CD4-positive, alpha-beta T cell (primary cell): Measurements from ENCODE around the gene MYOF. TPM values are rescaled to one million over a fixed set of nuclear protein-coding genes. Genes with fewer than 3 reads are reported as not detected.

Source experiments
- ATAC-seq: fragments of 200-7000 bp; cut with Tn5 transposase; one replicate; pipeline ENCODE4 v1.10.0; 2022; ENCODE audit warnings: mild to moderate bottlenecking; ENCODE audit not compliant: poor library complexity
- CTCF ChIA-PET: fragments of 350-600 bp; sonication (Branson Sonifier 250); formaldehyde crosslinking; loops from one replicate; lab custom pipeline; 2021; ENCODE audit warnings: antibody characterized with exemption, inconsistent platforms; lab: Charles Lee
- POLR2A ChIA-PET: fragments of 350-600 bp; sonication (Branson Sonifier 250); formaldehyde crosslinking; loops from one replicate; lab custom pipeline; 2021; ENCODE audit warnings: antibody characterized with exemption, inconsistent platforms; lab: Charles Lee
- DNase-seq, 14 experiments: peaks; one replicate each; pipeline ENCODE4 v3.0.0-alpha.2; 2013 to 2020; ENCODE audit warnings: mixed read lengths in 2 of 14
- H3K27ac ChIP-seq, 2 donors: one replicate each; pipeline versions ENCODE4 v1.5.1 to v1.7.0; 2013; ENCODE audit warnings: low read length in 2 of 2, low read depth in 1 of 2, mild to moderate bottlenecking in 1 of 2
- H3K27me3 ChIP-seq, 2 experiments: 1 replicate in 1 of 2; 2 replicates in 1 of 2; pipeline versions ENCODE4 v1.6.1 to v1.7.0; 2013; ENCODE audit warnings: low read length in 2 of 2, control low read depth in 1 of 2, mild to moderate bottlenecking in 1 of 2, moderate library complexity in 1 of 2; ENCODE audit not compliant: insufficient read depth in 2 of 2, control insufficient read depth in 1 of 2
- H3K36me3 ChIP-seq: one replicate; pipeline ENCODE4 v1.6.1; 2013; ENCODE audit warnings: low read length, control low read depth; ENCODE audit not compliant: insufficient read depth
- H3K4me1 ChIP-seq: one replicate; pipeline ENCODE4 v1.6.1; 2013; ENCODE audit warnings: low read length, control low read depth; ENCODE audit not compliant: insufficient read depth
- H3K4me3 ChIP-seq: one replicate; pipeline ENCODE4 v1.5.1; 2013; ENCODE audit warnings: mild to moderate bottlenecking, low read length, moderate library complexity
- H3K9me3 ChIP-seq, 2 experiments: 1 replicate in 1 of 2; 2 replicates in 1 of 2; pipeline versions ENCODE4 v1.6.1 to v1.7.0; 2013; ENCODE audit warnings: low read length in 2 of 2, mild to moderate bottlenecking in 2 of 2, control low read depth in 1 of 2, moderate library complexity in 1 of 2; ENCODE audit not compliant: control insufficient read depth in 1 of 2, insufficient read depth in 1 of 2
- H3K27ac Mint-ChIP-seq: one replicate; pipeline ENCODE4 v1.8.0; 2020; ENCODE audit warnings: mixed read lengths
- H3K27me3 Mint-ChIP-seq: one replicate; pipeline ENCODE4 v1.8.0; 2021; ENCODE audit warnings: mixed read lengths
- H3K36me3 Mint-ChIP-seq: one replicate; pipeline ENCODE4 v1.8.0; 2021; ENCODE audit warnings: low read depth, mixed read lengths
- H3K4me1 Mint-ChIP-seq: one replicate; pipeline ENCODE4 v1.8.0; 2021; ENCODE audit warnings: low read depth, mixed read lengths
- H3K4me3 Mint-ChIP-seq: one replicate; pipeline ENCODE4 v1.8.0; 2020; ENCODE audit warnings: mild to moderate bottlenecking, mixed read lengths
- H3K9me3 Mint-ChIP-seq: one replicate; pipeline ENCODE4 v1.8.0; 2020; ENCODE audit warnings: mixed read lengths
- intact Hi-C, 2 experiments: fragments of 100-400 bp; cut with DNase I in 1 of 2; cut with micrococcal nuclease in 1 of 2; formaldehyde crosslinking; loops; one replicate each; pipeline versions ENCODE4 v1.15.1 to v1.9.0; 2023 to 2025; cut with DNase I, micrococcal nuclease
- total RNA-seq, 174 experiments: library from RNA in 2 of 174; stranded (reverse) in 2 of 174; gene quantifications; one replicate each; pipeline ENCODE4 v1.2.3 and lab custom pipeline; 2021 to 2026
- TF ChIP-seq, protein P1 (sequence below): fragments of 200-600 bp; IDR thresholded peaks from one replicate; pipeline ENCODE4 v1.8.0; 2022; ENCODE audit warnings: antibody characterized with exemption, mild to moderate bottlenecking

The MYOF gene
- total RNA-seq, 2 experiments from 2014 or later: 0.14 to 0.27 TPM

DNA sequence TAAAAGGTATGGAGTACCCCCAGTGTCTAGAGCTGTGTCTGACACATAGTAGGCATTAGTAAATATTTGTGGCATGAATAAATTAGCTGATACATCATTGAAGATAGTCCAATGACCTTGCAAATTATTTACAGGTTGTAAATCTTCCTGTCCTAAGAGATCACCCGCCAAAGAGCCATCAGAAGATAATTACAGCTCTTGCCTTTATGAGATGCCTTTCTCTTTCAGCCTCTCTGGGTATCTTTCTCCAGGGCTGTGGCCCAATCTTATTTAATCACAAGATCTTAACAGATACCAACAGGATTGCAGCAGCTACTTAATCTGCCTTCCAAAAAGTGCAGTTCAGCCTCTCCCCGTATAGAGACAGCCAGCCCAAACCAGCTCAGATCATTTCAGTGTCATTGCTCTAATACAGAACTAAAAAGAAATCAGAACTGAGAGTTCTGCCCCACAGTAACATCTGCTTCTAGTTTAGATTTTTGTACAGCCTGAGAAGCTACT lies 41.5 kb downstream of the MYOF start:
- Mint-ChIP-seq H3K4me3 (no peak overlapping the region), H3K36me3 (no peaks in the 10 kb centered on the region), H3K4me1 (no peaks in the 10 kb centered on the region), H3K27ac (no peak overlapping the region), H3K27me3 (no peaks in the 10 kb centered on the region), H3K9me3 (no peaks in the 10 kb centered on the region)
- DNase-seq (no peak), ATAC-seq (no peak)
- no peaks in the 10 kb centered on the region for H3K27me3 ChIP-seq
- intact Hi-C loops: no loop called here
- no peak overlapping the region for H3K27ac ChIP-seq
- H3K9me3 ChIP-seq: no peaks in the 10 kb centered on the region
- TF ChIP-seq, protein P1, sequence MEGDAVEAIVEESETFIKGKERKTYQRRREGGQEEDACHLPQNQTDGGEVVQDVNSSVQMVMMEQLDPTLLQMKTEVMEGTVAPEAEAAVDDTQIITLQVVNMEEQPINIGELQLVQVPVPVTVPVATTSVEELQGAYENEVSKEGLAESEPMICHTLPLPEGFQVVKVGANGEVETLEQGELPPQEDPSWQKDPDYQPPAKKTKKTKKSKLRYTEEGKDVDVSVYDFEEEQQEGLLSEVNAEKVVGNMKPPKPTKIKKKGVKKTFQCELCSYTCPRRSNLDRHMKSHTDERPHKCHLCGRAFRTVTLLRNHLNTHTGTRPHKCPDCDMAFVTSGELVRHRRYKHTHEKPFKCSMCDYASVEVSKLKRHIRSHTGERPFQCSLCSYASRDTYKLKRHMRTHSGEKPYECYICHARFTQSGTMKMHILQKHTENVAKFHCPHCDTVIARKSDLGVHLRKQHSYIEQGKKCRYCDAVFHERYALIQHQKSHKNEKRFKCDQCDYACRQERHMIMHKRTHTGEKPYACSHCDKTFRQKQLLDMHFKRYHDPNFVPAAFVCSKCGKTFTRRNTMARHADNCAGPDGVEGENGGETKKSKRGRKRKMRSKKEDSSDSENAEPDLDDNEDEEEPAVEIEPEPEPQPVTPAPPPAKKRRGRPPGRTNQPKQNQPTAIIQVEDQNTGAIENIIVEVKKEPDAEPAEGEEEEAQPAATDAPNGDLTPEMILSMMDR: no peak
- H3K4me3 ChIP-seq: no peak overlapping the region
- ChIA-PET POLR2A (no interaction called here), CTCF (interaction anchor here (0.9 kb wide), 1 partner anchor 64 kb away, joined by 3 read pairs; no protein-coding TSS in a partner anchor)
- H3K36me3 ChIP-seq: no peaks in the 10 kb centered on the region
- no peaks in the 10 kb centered on the region for H3K4me1 ChIP-seq

GRCh38 chr10:93438613-93439253 lies 43.4 kb downstream of the MYOF start:
- Histone ChIP-seq H3K4me3 (no peak overlapping the region), H3K4me1 (no peaks in the 10 kb centered on the region), H3K9me3 (no peaks in the 10 kb centered on the region), H3K27me3 (no peaks in the 10 kb centered on the region), H3K36me3 (no peaks in the 10 kb centered on the region), H3K27ac (no peak overlapping the region)
- ChIA-PET CTCF (no interaction called here), POLR2A (no interaction called here)
- Mint-ChIP-seq H3K9me3 (no peaks in the 10 kb centered on the region), H3K4me1 (no peaks in the 10 kb centered on the region), H3K36me3 (no peaks in the 10 kb centered on the region), H3K27ac (no peak overlapping the region), H3K27me3 (no peaks in the 10 kb centered on the region), H3K4me3 (no peak overlapping the region)
- intact Hi-C loops: no loop called here
- ATAC-seq: no peak
- no peak for DNase-seq
- TF ChIP-seq, protein P1: no peak

- no peak overlapping the region for H3K27ac Mint-ChIP-seq
- ChIA-PET POLR2A (no interaction called here), CTCF (no interaction called here)
- H3K9me3 ChIP-seq: no peaks in the 10 kb centered on the region
- no peaks in the 10 kb centered on the region for H3K36me3 ChIP-seq
- no peaks in the 10 kb centered on the region for H3K4me1 ChIP-seq
- no peak overlapping the region for H3K4me3 Mint-ChIP-seq
- H3K4me3 ChIP-seq: no peak overlapping the region
- no peaks in the 10 kb centered on the region for H3K36me3 Mint-ChIP-seq
- no peak for ATAC-seq
- no peaks in the 10 kb centered on the region for H3K9me3 Mint-ChIP-seq
- TF ChIP-seq, protein P1: no peak
- no peak overlapping the region for H3K27ac ChIP-seq
- no peak for DNase-seq
- no peaks in the 10 kb centered on the region for H3K27me3 Mint-ChIP-seq
- H3K4me1 Mint-ChIP-seq: no peaks in the 10 kb centered on the region
- H3K27me3 ChIP-seq: no peaks in the 10 kb centered on the region
- intact Hi-C loops: no loop called here
Measured at GRCh38 chr10:93437946-93438612, 44.1 kb downstream of the MYOF start.
